ENCODE measurements around the gene ALKBH6. TPM values are rescaled to one million over a fixed set of nuclear protein-coding genes. Genes with fewer than 3 reads are reported as not detected.
"Not testable (repeated sequence)": the region's sequence is repeated elsewhere in the genome, so short reads cannot be mapped to it uniquely, and the experiment has no call there.

Gene ALKBH6
- total RNA-seq, 3 donors from 2014 or later (not counting 1 experiment from before 2014, with no cell fraction given), result 39.0 to 57.3 (median 48.1) TPM

DNA sequence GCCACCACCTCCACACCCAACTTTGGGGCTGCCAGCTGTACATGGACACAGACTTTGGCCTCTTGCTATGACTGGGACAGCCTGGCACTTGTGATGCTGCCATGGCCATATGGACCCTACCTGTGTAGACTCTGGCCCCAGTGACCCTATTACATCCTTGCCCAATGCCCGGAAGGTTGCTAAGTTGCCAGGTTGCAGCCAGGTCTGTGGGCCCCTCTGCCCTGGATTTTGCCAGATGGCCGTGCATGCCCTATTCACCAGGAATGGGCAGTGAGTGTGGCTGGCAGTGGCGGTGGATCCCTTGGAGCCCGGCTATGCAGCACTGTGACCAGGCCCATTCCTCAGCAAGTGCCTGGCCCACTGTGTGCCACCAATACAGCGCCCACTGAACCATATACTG lies 27.9 kb downstream of the ALKBH6 start:
- H3K36me3 Mint-ChIP-seq, result no peaks in the 10 kb centered on the region
- ATAC-seq (no peak), DNase-seq (no peak)
- intact Hi-C loops (cut with micrococcal nuclease), result no loop called here
- 96% methylated on average over 5 of the region's 5 CpGs for WGBS (ENCODE audit: insufficient coverage)
- no peaks in the 10 kb centered on the region for H3K9me3 Mint-ChIP-seq
- H3K4me3 Mint-ChIP-seq, result no peak overlapping the region
- Histone ChIP-seq H3K4me3 (ENCODE audit: low read length) (no peak overlapping the region), H3K9me3 (ENCODE audit: control insufficient read depth, insufficient read depth, low read length) (no peaks in the 10 kb centered on the region), H3K4me1 (ENCODE audit: control insufficient read depth, insufficient read depth, low read length) (peaks cover 9% of the 10 kb centered on the region), H3K27me3 (ENCODE audit: control insufficient read depth, insufficient read depth, low read length) (peaks cover 15% of the 10 kb centered on the region), H3K27ac (ENCODE audit: low read length) (no peak overlapping the region), H3K36me3 (ENCODE audit: control insufficient read depth, insufficient read depth, low read length) (no peaks in the 10 kb centered on the region)
- TF ChIP-seq, protein P1, sequence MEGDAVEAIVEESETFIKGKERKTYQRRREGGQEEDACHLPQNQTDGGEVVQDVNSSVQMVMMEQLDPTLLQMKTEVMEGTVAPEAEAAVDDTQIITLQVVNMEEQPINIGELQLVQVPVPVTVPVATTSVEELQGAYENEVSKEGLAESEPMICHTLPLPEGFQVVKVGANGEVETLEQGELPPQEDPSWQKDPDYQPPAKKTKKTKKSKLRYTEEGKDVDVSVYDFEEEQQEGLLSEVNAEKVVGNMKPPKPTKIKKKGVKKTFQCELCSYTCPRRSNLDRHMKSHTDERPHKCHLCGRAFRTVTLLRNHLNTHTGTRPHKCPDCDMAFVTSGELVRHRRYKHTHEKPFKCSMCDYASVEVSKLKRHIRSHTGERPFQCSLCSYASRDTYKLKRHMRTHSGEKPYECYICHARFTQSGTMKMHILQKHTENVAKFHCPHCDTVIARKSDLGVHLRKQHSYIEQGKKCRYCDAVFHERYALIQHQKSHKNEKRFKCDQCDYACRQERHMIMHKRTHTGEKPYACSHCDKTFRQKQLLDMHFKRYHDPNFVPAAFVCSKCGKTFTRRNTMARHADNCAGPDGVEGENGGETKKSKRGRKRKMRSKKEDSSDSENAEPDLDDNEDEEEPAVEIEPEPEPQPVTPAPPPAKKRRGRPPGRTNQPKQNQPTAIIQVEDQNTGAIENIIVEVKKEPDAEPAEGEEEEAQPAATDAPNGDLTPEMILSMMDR (IDR thresholded peaks at IDR 0.05), result no peak
- H3K27me3 Mint-ChIP-seq (ENCODE audit: low read depth in 2 of 2), result peaks cover 34 to 51% of the 10 kb centered on the region in 2 donors
- peaks cover 0 to 8% of the 10 kb centered on the region in 2 donors for H3K4me1 Mint-ChIP-seq
- no peak overlapping the region for H3K27ac Mint-ChIP-seq

DNA sequence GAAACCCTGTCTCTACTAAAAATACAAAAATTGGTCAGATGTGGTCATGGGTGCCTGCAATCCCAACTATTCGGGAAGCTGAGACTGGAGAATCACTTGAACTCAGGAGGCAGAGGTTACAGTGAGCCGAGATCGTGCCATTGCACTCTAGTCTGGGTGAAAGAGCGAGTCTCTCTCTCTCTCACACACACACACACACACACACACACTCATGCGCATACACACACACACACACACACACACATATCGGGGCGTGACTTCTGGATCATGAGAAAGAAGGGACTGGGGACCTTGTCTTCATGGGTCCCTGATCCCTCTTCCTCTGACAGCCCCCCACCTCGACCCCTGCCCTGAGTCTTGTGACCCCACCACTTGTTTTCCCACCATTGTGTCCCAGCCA lies 30.8 kb downstream of the ALKBH6 start:
- Histone ChIP-seq H3K4me1 (ENCODE audit: control insufficient read depth, insufficient read depth, low read length) (peaks cover 9% of the 10 kb centered on the region), H3K4me3 (ENCODE audit: low read length) (no peak overlapping the region), H3K36me3 (ENCODE audit: control insufficient read depth, insufficient read depth, low read length) (no peaks in the 10 kb centered on the region), H3K9me3 (ENCODE audit: control insufficient read depth, insufficient read depth, low read length) (no peaks in the 10 kb centered on the region), H3K27me3 (ENCODE audit: control insufficient read depth, insufficient read depth, low read length) (peaks cover 15% of the 10 kb centered on the region), H3K27ac (ENCODE audit: low read length) (no peak overlapping the region)
- ATAC-seq (no peak), DNase-seq (no peak)
- no peaks in the 10 kb centered on the region for H3K9me3 Mint-ChIP-seq
- TF ChIP-seq, protein P1 (IDR thresholded peaks at IDR 0.05), result no peak
- H3K27ac Mint-ChIP-seq, result no peak overlapping the region
- H3K4me1 Mint-ChIP-seq, result peaks cover 0 to 8% of the 10 kb centered on the region in 2 donors
- no peak overlapping the region for H3K4me3 Mint-ChIP-seq
- intact Hi-C loops (cut with micrococcal nuclease), result no loop called here
- 84% methylated on average over 8 of the region's 8 CpGs for WGBS (ENCODE audit: insufficient coverage)
- peaks cover 36 to 52% of the 10 kb centered on the region in 2 donors for H3K27me3 Mint-ChIP-seq (ENCODE audit: low read depth in 2 of 2)
- no peaks in the 10 kb centered on the region for H3K36me3 Mint-ChIP-seq

GRCh38 chr19:35980997-35981396 lies 33.0 kb downstream of the ALKBH6 start:
- H3K9me3 ChIP-seq (ENCODE audit: control insufficient read depth, insufficient read depth, low read length); H3K27ac ChIP-seq (ENCODE audit: low read length); H3K36me3 Mint-ChIP-seq; ATAC-seq; H3K36me3 ChIP-seq (ENCODE audit: control insufficient read depth, insufficient read depth, low read length); H3K4me1 ChIP-seq (ENCODE audit: control insufficient read depth, insufficient read depth, low read length); H3K27me3 ChIP-seq (ENCODE audit: control insufficient read depth, insufficient read depth, low read length); H3K27ac Mint-ChIP-seq; H3K9me3 Mint-ChIP-seq; DNase-seq; H3K4me3 Mint-ChIP-seq; H3K4me1 Mint-ChIP-seq; H3K4me3 ChIP-seq (ENCODE audit: low read length); intact Hi-C loops (cut with micrococcal nuclease): not testable (repeated sequence)
- peaks cover 28 to 46% of the 10 kb centered on the region in 2 donors for H3K27me3 Mint-ChIP-seq (ENCODE audit: low read depth in 2 of 2)
- WGBS (ENCODE audit: insufficient coverage), result 83% methylated on average over 2 of the region's 4 CpGs

- no peaks in the 10 kb centered on the region for H3K9me3 Mint-ChIP-seq
- Histone ChIP-seq H3K4me1 (ENCODE audit: control insufficient read depth, insufficient read depth, low read length) (no peaks in the 10 kb centered on the region), H3K27me3 (ENCODE audit: control insufficient read depth, insufficient read depth, low read length) (no peaks in the 10 kb centered on the region), H3K27ac (ENCODE audit: low read length) (no peak overlapping the region), H3K4me3 (ENCODE audit: low read length) (no peak overlapping the region), H3K9me3 (ENCODE audit: control insufficient read depth, insufficient read depth, low read length) (no peaks in the 10 kb centered on the region), H3K36me3 (ENCODE audit: control insufficient read depth, insufficient read depth, low read length) (no peaks in the 10 kb centered on the region)
- no peak overlapping the region for H3K4me3 Mint-ChIP-seq
- peaks cover 12 to 32% of the 10 kb centered on the region in 2 donors for H3K27me3 Mint-ChIP-seq (ENCODE audit: low read depth in 2 of 2)
- TF ChIP-seq, protein P1 (IDR thresholded peaks at IDR 0.05), result no peak
- whole genome bisulfite sequencing (ENCODE audit: insufficient coverage), result 61% methylated on average over 20 of the region's 20 CpGs
- no peak overlapping the region for H3K27ac Mint-ChIP-seq
- ATAC-seq, result no peak
- DNase-seq, result no peak
- H3K36me3 Mint-ChIP-seq, result no peaks in the 10 kb centered on the region
- intact Hi-C loops (cut with micrococcal nuclease), result no loop called here
- no peaks in the 10 kb centered on the region for H3K4me1 Mint-ChIP-seq
Measured at GRCh38 chr19:35978832-35979365, 35.1 kb downstream of the ALKBH6 start.

Measured in natural killer cell (primary cell).